ENCODE measurements around the gene RAB11FIP4.

DNA sequence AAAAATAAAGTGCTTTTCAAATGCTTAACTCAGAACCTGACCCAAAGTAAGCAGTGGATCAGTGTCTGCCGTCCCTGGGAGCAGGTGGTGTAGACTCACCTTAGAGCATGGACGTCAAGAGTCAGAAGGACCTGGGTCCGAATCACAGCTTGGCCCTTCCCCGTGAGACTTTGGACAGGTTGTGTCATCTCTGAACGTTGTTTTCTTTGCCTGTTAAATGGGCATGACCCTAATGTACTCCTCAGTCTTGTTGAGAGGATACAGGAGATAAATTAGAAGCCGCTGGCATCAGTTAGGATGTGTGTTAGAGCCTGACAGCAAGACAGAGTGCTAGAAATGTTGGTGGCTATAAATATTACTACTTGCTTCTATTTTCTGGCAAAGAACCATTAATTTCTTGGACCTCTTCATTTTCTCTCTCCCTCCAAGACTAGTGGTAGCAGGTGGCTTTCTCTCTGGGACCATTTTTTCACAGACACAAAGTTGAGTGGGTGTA is 68.8 kb downstream of the RAB11FIP4 start:
- no peak for TF ChIP-seq CTCF (IDR thresholded peaks at IDR 0.05; ENCODE audit: borderline replicate concordance, extremely low read depth, low read length, poor library complexity, severe bottlenecking)
- no peak for TF ChIP-seq EZH2 (IDR thresholded peaks at IDR 0.05; ENCODE audit: borderline replicate concordance, low read depth, low read length, severe bottlenecking)
